Daoy (cell line): ENCODE results near the gene GSX1. TPM values are rescaled to one million over a fixed set of nuclear protein-coding genes. Genes with fewer than 3 reads are reported as not detected.
"Not testable (repeated sequence)": the region's sequence is repeated elsewhere in the genome, so short reads cannot be mapped to it uniquely, and the experiment has no call there.

Experiments
- DNase-seq: peaks from one replicate; pipeline ENCODE4 v3.0.0-alpha.2; 2015; ENCODE audit warnings: low read depth
- total RNA-seq: library from RNA; depleted of rRNA; stranded (reverse); fragments of >200 nt; shearing (Covaris generic); gene quantifications from 2 replicates; pipeline ENCODE4 v1.2.3, GENCODE V29; 2014

The GSX1 gene
- total RNA-seq, 1 experiment from 2014 or later: not detected

- DNase-seq: no peak
Measured at GRCh38 chr13:27794368-27794691, 2.0 kb downstream of the GSX1 start.

GRCh38 chr13:27794921-27795717 is 2.8 kb downstream of the GSX1 start:
- DNase-seq: no peak

- no peak for DNase-seq
Measured at GRCh38 chr13:27795718-27796019, 3.4 kb downstream of the GSX1 start.

- no peak for DNase-seq
Measured at GRCh38 chr13:27796544-27797227, 4.4 kb downstream of the GSX1 start.

- peak; percentile 58 for DNase-seq
Measured at GRCh38 chr13:27797228-27797624, 4.9 kb downstream of the GSX1 start.

GRCh38 chr13:27806744-27807387 is 14.6 kb downstream of the GSX1 start:
- no peak for DNase-seq

- DNase-seq: peak; percentile 33
Measured at GRCh38 chr13:27808851-27809550, 16.7 kb downstream of the GSX1 start.

GRCh38 chr13:27810009-27810408 is 17.7 kb downstream of the GSX1 start:
- no peak for DNase-seq

- DNase-seq: no peak
Measured at GRCh38 chr13:27810461-27810860, 18.2 kb downstream of the GSX1 start.

- no peak for DNase-seq
Measured at GRCh38 chr13:27813826-27814225, 21.5 kb downstream of the GSX1 start.

GRCh38 chr13:27817832-27818231 is 25.5 kb downstream of the GSX1 start:
- not testable (repeated sequence) for DNase-seq

- no peak for DNase-seq
Measured at GRCh38 chr13:27820524-27821482, 28.5 kb downstream of the GSX1 start.

- DNase-seq: no peak
Measured at GRCh38 chr13:27821566-27821965, 29.3 kb downstream of the GSX1 start.

GRCh38 chr13:27822258-27822872 is 30.1 kb downstream of the GSX1 start:
- DNase-seq: no peak

- DNase-seq: no peak
Measured at GRCh38 chr13:27822873-27823311, 30.6 kb downstream of the GSX1 start.

- DNase-seq: no peak
Measured at GRCh38 chr13:27824121-27824520, 31.8 kb downstream of the GSX1 start.

GRCh38 chr13:27825072-27825471 is 32.8 kb downstream of the GSX1 start:
- no peak for DNase-seq

GRCh38 chr13:27826379-27827353 is 34.4 kb downstream of the GSX1 start:
- DNase-seq: peak; percentile 82

GRCh38 chr13:27827646-27828045 is 35.4 kb downstream of the GSX1 start:
- no peak for DNase-seq

- peak; percentile 48 for DNase-seq
Measured at GRCh38 chr13:27830010-27830409, 37.7 kb downstream of the GSX1 start.
